NCI-H1048 (cell line): Measurements from ENCODE around the gene IL5RA.

Experiments
- DNase-seq: peaks from one replicate; lab custom pipeline; 2025; lab: John Stamatoyannopoulos, UW

IL5RA gene

GRCh38 chr3:3107181-3107580 is 3.0 kb downstream of the IL5RA start:
- DNase-seq, result no peak

DNA sequence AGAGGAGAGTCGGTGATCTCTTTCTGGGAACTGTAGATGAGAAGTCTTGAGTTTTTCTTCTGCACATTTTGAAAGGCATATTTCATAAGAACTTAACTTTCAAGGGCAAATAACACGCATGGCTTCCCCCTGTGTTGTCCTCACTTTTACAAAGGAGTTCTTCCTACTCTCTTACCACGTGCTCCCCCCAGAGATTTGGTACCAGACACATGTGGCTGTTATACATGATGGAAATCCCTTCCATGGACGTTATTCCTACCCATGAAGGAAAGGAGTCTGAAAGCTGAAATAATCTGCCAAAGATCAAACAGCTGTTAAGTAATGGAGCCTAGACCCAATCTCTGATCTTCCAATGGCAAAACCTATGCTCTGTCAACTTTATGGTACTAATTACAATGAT is 4.4 kb downstream of the IL5RA start:
- DNase-seq, result no peak

- DNase-seq, result no peak
Observed at GRCh38 chr3:3105246-3105645, 4.9 kb downstream of the IL5RA start.

DNA sequence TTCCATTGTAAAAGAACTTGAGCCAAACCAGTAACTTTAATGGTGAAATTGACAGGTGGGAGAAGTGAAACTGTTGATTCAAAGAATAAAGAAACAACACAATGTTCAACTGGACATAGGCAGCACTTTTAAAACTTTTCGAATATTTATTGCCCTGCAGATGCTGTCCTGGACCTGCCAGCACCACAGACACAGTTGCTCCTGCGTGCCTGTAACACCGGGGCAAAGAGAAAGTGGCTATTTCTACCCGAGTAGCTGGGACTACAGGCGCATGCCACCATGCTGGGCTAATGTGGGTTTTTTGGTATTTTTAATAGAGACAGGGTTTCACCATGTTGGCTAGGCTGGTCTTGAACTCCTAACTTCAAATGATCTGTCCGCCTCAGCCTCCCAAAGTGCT is 7.4 kb downstream of the IL5RA start:
- no peak for DNase-seq

- no peak for DNase-seq
Observed at GRCh38 chr3:3101660-3102458, 8.3 kb downstream of the IL5RA start.

GRCh38 chr3:3097958-3098357 is 12.2 kb downstream of the IL5RA start:
- no peak for DNase-seq

DNA sequence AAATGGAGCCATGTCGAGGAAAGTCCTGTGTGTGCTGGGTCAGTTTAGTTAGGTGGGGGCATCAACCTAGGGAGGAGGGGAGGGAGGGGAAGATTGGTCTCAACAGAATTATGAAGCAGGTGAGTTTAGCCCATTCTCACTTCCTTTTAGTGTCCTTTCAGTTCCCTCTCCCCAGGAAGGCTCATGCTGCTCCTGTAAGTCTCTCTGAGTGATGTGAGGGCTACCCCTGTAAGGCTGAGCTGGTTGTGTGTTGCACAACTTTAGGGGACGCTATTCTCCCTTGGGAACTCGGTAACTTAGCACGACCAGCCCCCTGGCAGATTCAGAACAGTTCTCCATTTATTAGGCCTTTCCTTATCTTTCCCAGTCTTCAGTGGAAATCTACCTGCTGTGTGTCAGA is 21.2 kb downstream of the IL5RA start:
- DNase-seq, result no peak

DNA sequence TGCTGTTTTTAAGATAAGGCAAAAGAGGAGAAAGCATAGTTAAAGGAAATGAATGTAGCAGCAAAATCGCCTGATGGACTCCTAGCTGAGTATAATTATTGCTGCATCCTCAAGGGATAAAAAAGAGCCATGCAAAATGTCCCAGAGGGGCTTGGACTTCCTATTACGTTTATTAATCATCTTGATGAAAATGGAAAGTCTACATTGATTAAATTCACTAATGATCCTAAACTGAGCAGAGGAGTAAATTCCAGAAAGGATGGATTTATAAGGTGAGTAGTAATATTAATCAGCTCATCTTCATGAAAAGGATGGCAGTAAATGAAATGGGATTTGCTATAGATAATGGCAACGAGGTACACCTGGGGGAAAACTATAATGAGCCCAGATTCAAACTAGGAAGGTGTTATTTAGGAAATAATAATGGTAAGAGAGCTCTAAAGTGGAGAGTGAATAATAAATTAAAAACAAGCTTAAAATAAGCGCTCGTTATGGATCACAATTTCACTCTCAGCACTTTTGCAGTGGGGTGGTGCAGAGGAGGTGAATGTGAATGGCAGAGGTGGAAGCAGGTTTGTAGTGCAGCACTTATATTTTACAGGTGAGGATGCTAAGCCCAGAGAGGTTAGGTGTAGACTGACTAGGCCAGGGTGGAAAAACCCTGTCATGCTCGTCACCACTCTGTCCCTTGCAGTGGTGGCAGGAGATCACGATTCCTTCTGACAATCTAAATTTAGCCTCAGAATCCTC is 22.3 kb downstream of the IL5RA start:
- no peak for DNase-seq

DNA sequence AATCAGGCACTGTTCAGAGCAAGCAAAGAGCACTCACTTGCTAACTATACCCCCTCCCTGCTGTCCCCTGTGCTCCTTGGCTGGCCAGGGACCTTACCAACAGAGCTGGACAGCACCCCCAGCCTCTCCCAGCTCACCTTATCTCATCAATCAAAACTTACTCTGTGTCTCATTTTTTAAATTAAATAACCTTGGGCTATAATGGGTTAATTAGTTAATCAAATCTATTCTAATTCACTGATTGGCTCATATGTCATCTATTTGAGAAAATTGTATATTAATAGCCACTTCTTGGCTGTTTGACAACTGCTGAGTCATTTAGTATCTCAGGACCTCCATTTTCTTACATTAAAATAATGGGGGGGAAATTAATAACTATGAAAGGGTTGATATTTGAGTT is 22.9 kb downstream of the IL5RA start:
- no peak for DNase-seq

GRCh38 chr3:3086239-3086638 is 23.9 kb downstream of the IL5RA start:
- DNase-seq, result no peak

DNA sequence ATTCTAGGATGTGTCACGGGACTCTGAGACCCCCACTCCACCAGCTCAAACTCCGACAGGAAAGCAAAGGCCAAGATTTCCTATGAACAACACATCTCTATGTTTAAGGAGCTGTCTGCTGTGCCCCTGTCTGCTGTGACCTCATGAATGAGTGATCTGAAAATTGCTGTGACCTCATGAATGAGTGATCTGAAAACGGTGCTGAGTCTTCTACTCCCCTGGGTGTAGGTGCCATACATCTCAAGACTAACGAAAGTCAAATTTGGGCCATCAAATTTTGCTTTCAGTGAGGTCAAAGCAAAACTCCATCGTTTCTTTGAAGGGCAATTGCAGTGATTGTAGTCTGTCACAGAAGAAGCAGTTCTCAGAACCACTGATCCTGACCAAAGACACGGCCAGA is 24.4 kb downstream of the IL5RA start:
- DNase-seq, result no peak

DNA sequence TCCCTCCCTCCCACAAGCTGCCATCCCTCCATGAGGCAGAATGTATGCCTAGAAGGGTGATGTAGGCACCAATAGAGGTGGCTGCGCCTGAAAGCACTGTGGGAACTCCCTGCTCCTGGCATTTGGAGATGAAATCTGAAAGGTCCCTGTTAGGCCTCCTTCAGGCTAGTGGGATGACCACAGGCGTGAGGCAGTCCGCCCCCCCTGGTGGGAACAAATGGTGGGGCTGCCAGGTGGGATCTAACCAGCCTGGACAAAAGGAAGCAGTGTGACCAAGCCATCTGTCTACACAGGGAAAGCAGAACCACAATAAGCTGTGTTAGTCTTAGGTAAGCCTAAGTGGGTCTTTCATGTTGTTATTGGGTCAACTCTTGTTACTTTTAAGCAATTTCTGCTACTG is 25.3 kb downstream of the IL5RA start:
- no peak for DNase-seq

- DNase-seq, result no peak
Observed at GRCh38 chr3:3082234-3082924, 27.8 kb downstream of the IL5RA start.

DNA sequence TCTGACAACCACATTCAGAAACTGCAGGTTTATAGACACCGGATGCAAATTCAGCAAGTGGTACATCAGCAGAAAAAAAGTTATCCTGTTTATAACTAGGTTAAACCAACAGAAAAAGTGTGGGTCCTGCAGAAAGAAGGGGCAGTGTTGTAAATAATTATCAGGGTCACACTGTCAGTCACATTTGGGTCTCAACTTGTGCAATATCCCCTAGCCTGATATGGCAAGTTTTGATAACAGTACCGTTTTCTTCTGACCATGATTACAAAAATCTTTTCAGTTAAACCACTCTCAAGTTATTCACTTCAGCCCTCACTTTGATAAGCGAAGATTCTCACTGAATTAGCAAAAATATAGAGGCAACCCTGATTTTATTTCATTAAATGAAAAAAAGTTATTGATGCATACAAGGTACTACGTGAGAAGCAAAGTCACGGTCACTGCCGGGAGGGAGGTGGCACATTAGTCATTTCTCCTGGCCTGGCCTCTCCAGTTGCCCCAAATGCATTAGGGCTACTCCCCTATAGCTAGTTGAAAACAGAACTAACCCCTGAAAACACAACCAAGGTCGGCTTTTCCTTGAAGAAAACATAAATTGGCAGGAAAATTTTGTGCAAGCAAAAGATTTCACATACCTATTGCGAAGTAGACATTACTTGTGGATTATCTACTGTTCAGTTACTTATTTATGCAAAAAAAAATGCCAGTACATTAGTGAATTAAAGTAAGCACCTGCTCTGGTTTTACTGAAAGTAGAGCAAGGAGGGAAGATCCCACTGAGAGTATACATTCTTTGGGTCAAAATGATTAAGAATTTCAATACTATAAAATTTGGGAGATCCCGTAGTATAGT is 28.6 kb downstream of the IL5RA start:
- no peak for DNase-seq

DNA sequence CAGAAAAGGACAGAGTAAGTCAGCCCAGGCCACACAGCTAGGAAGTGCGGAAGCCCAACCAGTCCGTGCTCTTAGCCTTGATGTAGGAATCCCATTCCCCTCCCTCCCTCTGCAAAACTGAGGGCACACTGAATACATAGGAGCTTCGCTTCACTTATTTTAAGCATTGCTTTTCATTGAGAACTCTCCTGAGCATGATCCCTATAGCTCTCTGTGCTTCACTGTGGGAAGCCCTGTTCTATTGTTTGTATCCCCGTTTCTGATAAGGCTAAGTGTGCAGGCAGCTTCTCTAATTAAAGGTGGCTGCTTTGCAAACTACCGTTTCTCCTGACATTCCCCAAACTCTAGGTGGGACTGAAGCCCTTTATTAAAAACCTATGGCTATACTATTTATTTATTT is 29.9 kb downstream of the IL5RA start:
- no peak for DNase-seq

DNA sequence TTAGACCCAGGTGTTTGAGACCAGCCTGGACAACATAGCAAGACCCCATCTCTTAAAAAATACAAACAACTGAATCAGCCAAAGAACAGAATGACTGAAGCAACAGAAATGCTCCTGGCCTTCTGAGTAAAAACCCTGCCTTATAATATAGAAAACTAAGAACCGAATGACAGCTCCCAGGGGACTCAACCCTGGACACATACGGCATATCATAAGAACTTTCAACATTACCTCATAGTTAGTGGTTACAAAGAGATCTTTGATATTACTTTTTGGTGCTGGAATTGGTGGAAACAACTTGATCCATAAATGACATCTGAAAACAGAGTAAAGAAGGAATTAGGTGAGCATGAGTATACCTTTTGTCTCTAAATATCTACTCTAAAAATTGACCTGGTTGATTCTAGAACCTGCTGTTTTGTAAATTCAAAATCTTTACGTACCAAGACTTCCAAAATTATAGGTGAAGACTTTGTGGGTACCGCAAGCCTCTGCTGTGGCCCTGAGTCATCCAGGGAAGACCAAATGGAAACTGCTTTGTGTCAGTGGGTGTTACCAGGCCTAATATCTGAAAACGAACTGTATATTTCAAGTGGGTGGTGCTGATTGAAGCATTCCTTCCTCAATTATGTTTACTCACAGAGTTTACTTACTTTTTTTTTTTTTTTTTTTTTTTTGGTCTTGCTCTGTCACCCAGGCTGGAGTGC is 35.5 kb downstream of the IL5RA start:
- DNase-seq, result no peak

DNA sequence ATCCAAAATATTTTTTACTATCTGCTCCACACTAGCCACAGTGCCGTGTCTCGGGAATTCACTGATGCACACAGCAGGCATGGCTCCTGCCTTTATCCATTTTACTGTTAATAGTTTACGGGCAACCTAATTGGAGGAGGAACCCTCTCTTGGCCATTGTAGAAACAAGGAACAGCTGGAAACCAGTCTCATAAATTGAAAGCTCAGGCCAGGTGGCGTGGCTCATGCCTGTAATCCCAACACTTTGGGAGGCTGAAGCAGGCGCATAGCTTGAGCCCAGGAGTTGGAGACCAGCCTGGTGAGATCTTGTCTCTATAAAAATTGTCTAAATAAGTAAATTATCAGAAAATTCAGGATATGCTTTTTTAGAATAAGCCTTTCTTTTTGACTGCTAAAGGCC is 39.0 kb downstream of the IL5RA start:
- DNase-seq, result no peak

GRCh38 chr3:3069723-3070122 is 40.5 kb downstream of the IL5RA start:
- DNase-seq, result no peak

DNA sequence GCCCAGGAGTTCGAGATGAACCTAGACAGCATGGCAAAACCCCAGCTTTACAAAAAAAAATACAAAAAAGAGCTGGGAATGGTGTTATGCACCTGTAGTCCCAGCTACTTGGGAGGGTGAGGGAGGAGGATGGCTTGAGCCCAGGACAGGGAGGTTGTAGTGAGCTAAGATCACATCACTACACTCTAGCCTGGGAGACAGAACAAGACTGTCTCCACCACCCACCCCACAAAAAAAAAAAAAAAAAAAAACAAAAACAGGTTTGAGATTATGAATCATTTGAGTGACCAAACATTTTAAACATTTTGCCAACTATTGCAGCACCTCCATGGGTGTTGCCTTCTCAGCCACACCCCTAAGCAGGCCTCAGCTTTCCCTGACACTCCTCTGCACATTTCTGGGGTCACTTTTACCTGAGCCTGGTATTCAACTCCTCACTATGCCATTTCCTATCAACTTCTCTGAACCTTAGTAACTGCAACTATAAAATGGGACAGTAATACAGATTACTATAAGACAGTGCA is 41.8 kb downstream of the IL5RA start:
- no peak for DNase-seq

DNA sequence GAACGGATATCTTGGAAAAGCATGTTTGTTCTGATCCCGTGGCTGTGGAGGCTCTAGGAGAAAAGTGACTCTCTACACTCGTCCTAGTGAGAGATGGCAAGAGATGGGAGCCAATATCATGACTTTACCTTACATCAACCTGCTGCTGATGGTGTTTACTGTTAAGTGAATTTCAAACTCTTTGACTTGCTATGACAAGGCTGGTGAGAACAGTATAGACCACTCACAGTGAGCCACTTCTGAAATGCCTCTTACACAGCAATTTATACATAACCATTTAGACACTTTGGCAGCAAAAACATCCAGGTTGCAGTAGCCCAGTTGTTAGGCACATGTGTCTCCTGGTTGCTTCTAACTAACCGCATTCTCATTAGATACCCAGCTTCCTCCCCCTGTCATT is 43.3 kb downstream of the IL5RA start:
- DNase-seq, result no peak

DNA sequence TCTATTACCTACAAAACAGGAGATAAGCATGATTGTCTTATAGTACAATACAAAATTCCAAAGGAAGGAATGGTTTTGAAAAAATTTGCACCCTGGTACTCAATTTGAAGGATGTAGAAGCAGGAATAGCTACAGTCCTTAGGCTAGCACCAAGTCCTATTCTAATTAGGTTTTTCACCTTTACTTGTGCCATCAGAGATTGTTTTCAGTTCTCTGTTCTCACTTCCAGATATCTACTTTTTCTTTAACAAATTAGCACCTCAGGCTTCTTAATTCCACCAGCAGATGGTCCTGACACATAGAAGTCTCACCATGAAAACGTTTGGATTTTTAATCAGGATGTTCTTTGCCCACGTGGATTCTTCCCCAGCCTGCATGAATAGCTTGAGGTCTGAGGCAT is 43.8 kb downstream of the IL5RA start:
- DNase-seq, result no peak
